ENCODE results near the gene GPRC5C. TPM values are rescaled to one million over a fixed set of nuclear protein-coding genes. Genes with fewer than 3 reads are reported as not detected.

GPRC5C gene
- total and polyA plus RNA-seq, 8 donors: 47.3 to 107 (median 54.1) TPM

DNA sequence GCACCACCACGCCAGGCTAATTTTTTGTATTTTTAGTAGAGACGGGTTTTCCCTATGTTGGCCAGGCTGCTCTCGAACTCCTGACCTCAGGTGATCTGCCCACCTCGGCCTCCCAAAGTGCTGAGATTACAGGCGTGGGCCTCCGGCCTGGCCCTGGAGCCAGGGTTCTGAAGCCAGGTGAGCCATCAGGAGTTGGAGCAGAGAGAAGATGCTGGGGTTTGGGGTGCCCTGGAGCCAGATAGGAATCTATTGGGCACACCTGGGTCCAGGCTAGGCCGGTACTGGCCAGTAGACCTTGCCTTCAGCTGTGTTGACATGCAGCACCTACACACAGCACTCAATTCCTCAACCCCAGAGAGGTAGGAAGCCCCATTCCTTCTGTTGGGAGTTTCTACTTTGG is 29.1 kb downstream of the GPRC5C start:
- H3K36me3 ChIP-seq: no peaks in the 10 kb centered on the region
- DNase-seq: peak in 1 of 4 donors; percentile 51
- peaks cover 0 to 52% of the 10 kb centered on the region in 2 donors for H3K4me1 ChIP-seq
- TF ChIP-seq, protein P1, sequence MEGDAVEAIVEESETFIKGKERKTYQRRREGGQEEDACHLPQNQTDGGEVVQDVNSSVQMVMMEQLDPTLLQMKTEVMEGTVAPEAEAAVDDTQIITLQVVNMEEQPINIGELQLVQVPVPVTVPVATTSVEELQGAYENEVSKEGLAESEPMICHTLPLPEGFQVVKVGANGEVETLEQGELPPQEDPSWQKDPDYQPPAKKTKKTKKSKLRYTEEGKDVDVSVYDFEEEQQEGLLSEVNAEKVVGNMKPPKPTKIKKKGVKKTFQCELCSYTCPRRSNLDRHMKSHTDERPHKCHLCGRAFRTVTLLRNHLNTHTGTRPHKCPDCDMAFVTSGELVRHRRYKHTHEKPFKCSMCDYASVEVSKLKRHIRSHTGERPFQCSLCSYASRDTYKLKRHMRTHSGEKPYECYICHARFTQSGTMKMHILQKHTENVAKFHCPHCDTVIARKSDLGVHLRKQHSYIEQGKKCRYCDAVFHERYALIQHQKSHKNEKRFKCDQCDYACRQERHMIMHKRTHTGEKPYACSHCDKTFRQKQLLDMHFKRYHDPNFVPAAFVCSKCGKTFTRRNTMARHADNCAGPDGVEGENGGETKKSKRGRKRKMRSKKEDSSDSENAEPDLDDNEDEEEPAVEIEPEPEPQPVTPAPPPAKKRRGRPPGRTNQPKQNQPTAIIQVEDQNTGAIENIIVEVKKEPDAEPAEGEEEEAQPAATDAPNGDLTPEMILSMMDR (IDR thresholded peaks at IDR 0.05): no peak
- H3K4me3 ChIP-seq: no peak overlapping the region
- no peak overlapping the region for H3K27ac ChIP-seq
- ATAC-seq: no peak
- intact Hi-C loops (cut with DNase I): no loop called here
- H3K27me3 ChIP-seq: peaks cover 1 to 7% of the 10 kb centered on the region in 2 donors
- H3K9me3 ChIP-seq: no peaks in the 10 kb centered on the region

DNA sequence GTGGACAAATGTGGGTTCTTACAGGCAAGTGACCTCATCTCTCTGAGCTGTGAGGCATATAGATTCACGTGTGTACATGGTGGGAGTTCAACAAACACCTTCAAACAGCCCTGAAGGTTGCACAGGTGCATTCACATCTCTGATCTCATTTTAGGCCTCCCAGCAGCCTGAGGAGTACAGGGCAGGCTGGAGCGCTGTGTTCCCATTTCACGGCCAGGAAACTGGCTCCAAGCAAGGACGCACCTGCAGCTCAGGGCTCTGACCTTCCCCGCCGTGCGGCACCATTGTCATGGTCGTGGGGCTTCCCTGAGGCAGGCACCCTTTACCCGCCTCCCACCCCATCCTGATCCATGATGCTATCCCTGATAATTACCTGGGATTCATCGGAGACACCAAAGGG is 29.7 kb downstream of the GPRC5C start:
- peaks cover 3 to 56% of the 10 kb centered on the region in 2 donors for H3K4me1 ChIP-seq
- peak in 1 of 4 donors; percentile 56 for DNase-seq
- H3K4me3 ChIP-seq: no peak overlapping the region
- H3K27ac ChIP-seq: peak overlapping the region in 1 of 2 donors; percentile 91
- intact Hi-C loops (cut with DNase I): no loop called here
- TF ChIP-seq, protein P1 (IDR thresholded peaks at IDR 0.05): no peak
- no peaks in the 10 kb centered on the region for H3K9me3 ChIP-seq
- no peak for ATAC-seq
- H3K36me3 ChIP-seq: no peaks in the 10 kb centered on the region
- peaks cover 8 to 14% of the 10 kb centered on the region in 2 donors for H3K27me3 ChIP-seq

DNA sequence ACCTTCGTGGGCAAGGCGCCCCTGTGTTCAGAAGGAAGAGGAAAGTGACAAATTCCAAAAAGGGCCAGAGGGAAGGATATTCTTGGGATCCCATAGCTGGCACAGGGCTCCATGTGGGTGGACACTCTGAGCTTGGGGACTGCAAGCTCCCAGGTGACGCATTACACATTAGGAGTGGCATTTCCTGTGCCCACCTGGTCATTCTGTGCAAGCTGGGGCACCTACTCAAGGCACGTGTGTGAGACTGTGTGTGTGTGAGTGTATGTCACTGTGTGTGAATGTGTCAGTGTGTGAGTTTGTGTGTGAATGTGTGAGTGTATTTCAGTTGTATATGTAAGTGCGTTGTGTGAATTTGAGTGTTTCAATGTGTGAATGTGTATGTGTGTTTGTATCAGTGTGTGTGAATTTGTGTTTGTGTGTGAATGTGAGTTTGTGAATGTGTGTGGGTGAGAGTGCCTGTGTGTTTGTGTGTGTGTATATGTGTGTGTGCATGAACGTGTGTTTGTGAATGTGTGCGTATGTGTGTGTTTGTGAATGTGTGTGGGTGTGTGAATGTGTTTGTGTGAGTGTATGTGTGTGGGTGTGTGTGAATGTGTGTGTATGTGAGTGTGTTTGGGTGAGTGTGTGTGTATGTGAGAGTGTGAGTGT is 33.0 kb downstream of the GPRC5C start:
- Histone ChIP-seq H3K36me3 (no peaks in the 10 kb centered on the region), H3K4me1 (peaks cover 3 to 72% of the 10 kb centered on the region in 2 donors), H3K9me3 (no peaks in the 10 kb centered on the region), H3K27ac (peak overlapping the region in 1 of 2 donors; percentile 91), H3K4me3 (no peak overlapping the region), H3K27me3 (peaks cover 11 to 39% of the 10 kb centered on the region in 2 donors)
- DNase-seq (no peak), ATAC-seq (no peak)
- TF ChIP-seq, protein P1 (IDR thresholded peaks at IDR 0.05): no peak
- intact Hi-C loops (cut with DNase I): no loop called here

DNA sequence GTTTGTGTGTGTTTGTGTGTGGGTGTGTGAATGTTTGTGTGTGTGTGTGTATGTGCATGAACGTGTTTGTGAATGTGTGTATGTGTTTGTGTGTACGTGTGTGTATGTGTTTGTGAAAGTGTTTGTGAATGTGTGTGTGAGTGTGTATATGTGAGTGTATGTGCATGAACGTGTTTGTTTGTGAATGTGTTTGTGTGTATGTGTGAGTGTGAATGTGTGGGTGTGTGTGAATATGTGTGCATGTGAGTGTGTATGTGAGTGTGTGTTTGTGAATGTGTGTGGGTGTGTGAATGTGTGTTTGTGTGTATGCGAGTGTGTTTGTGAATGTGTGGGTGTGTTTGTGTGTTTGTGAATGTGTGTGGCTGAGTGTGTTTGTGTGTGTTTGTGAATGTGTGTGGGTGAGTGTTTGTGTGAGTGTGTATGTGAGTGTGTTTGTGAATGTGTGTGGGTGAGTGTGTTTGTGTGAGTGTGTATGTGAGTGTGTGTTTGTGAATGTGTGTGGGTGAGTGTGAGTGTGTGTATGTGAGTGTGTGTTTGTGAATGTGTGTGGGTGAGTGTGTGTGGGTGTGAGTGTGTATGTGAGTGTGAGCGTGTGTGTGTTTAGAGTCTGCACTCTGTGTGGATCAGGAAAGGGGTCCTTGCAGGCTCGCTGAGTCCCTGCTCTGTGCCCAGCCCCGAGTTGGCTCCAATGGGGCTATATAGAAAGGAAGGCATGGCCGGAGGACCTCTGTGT is 33.7 kb downstream of the GPRC5C start:
- peaks cover 3 to 72% of the 10 kb centered on the region in 2 donors for H3K4me1 ChIP-seq
- intact Hi-C loops (cut with DNase I): no loop called here
- peaks cover 11 to 39% of the 10 kb centered on the region in 2 donors for H3K27me3 ChIP-seq
- peak overlapping the region in 1 of 2 donors; percentile 60 for H3K4me3 ChIP-seq
- TF ChIP-seq, protein P1 (IDR thresholded peaks at IDR 0.05): no peak
- no peaks in the 10 kb centered on the region for H3K9me3 ChIP-seq
- no peaks in the 10 kb centered on the region for H3K36me3 ChIP-seq
- H3K27ac ChIP-seq: peak overlapping the region; percentile 77 to 91
- no peak for DNase-seq
- no peak for ATAC-seq

DNA sequence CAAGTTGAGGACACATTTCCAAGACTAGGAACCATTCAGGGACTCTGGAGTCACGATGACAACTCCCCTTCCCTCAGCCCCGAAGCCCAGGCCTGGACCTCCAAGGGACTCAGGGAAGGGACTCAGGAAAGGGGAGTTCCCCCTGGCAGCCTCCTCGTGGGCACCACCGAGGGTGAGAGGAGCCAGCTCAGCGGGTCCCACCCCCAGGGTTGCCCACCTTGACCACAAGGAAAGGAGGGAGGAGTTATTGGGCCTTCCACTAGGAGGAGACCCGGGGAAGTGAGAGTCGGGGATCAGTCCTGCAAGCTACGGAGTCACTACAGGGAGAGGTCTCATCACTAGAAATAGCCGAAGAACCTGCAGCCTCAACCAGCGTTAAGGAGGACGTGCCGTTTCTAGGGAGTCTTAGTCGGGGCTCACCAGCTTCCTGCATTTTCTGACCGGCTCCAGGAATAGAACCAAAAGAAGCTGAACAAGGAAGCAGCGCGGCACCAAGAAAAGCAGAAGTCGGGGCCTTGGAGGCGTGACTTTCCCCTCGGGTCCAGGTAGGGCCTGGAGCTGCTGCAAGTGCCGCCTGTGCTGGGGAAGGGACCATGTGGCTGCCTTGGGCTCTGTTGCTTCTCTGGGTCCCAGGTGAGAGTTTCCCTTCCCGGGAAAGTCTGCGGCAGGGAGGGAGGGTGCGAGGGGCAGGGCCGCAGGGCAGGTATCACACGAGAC is 34.4 kb downstream of the GPRC5C start, which contains the start of gene CD300A:
TSS of gene CD300A (plus strand) at position 524 of the 717 bp plus-strand sequence. CDS start at position 594, 70 bp downstream.
- Histone ChIP-seq H3K4me3 (peak within 1 kb of the TSS; percentile 17 to 60), H3K4me1 (peaks cover 3 to 78% of the 10 kb centered on the region in 2 donors), H3K36me3 (no peaks in the 10 kb centered on the region), H3K9me3 (no peaks in the 10 kb centered on the region), H3K27me3 (peaks cover 11 to 39% of the 10 kb centered on the region in 2 donors), H3K27ac (peak within 1 kb of the TSS; percentile 77 to 91)
- intact Hi-C loops (cut with DNase I): no loop called here
- TF ChIP-seq, protein P1 (IDR thresholded peaks at IDR 0.05): no peak
- ATAC-seq (peak; percentile 45), DNase-seq (peak in 2 of 4 donors; percentile 83 to 92)
